ENCODE results near the gene PIGO. TPM values are rescaled to one million over a fixed set of nuclear protein-coding genes. Genes with fewer than 3 reads are reported as not detected.

The PIGO gene
- total and polyA plus RNA-seq, 9 of the 15 experiments (the other 6 are each of a cell fraction or from before 2014, with no cell fraction given): 5.4 to 13.7 (median 9.7) TPM

- peak in 1 of 2 experiments; percentile 86; a peak in 2 of 4 replicates for TF ChIP-seq BCLAF1 (IDR thresholded peaks at IDR 0.05; ENCODE audit: borderline replicate concordance in 1 of 2, control insufficient read depth in 1 of 2, low read depth in 2 of 2, low read length in 1 of 2)
- no peak for TF ChIP-seq KAT7 (CRISPR knock-in tag; IDR thresholded peaks at IDR 0.05; ENCODE audit: borderline replicate concordance)
- no peak for TF ChIP-seq PHB2 (IDR thresholded peaks at IDR 0.05; ENCODE audit: low read depth)
- TF ChIP-seq POLR2G (IDR thresholded peaks at IDR 0.05; ENCODE audit: low read depth, low read length): peak; percentile 94
- TF ChIP-seq NCOA1 (IDR thresholded peaks at IDR 0.05; ENCODE audit: low read depth): peak; percentile 97
- peak; percentile 56; the same call in 1 of the 2 replicates for TF ChIP-seq POLR2AphosphoS5 (IDR thresholded peaks at IDR 0.05; ENCODE audit: control insufficient read depth, insufficient read depth, low read depth, low read length)
- TF ChIP-seq SPI1 (IDR thresholded peaks at IDR 0.05; ENCODE audit: borderline replicate concordance, low read depth, low read length): 0 out of 2 replicates have a peak, but pooled peaks have one; percentile 30
- TF ChIP-seq SP1 (CRISPR knock-in tag; IDR thresholded peaks at IDR 0.05): peak; percentile 63
- peak in 1 of 2 experiments; percentile 66; a peak in 1 of 4 replicates for TF ChIP-seq ARNT (IDR thresholded peaks at IDR 0.05)
- 0 out of 2 replicates have a peak, but pooled peaks have one; percentile 18 for TF ChIP-seq DPF2 (IDR thresholded peaks at IDR 0.05)
- TF ChIP-seq NFIC (IDR thresholded peaks at IDR 0.05): peak; percentile 43; the same call in 1 of the 2 replicates
- TF ChIP-seq POU5F1 (IDR thresholded peaks at IDR 0.05; ENCODE audit: borderline replicate concordance, low read depth, low read length, partially characterized antibody): peak; percentile 35
- TF ChIP-seq HBP1 (CRISPR knock-in tag; IDR thresholded peaks at IDR 0.05): no peak
- TF ChIP-seq SNRNP70 (optimal IDR thresholded peaks at IDR 0.05; ENCODE audit: low read depth, low read length): no peak
- peak; percentile 72 for TF ChIP-seq SUPT5H (IDR thresholded peaks at IDR 0.05)
- no peak for TF ChIP-seq ZNF395 (CRISPR knock-in tag; IDR thresholded peaks at IDR 0.05)
- TF ChIP-seq, protein P1, sequence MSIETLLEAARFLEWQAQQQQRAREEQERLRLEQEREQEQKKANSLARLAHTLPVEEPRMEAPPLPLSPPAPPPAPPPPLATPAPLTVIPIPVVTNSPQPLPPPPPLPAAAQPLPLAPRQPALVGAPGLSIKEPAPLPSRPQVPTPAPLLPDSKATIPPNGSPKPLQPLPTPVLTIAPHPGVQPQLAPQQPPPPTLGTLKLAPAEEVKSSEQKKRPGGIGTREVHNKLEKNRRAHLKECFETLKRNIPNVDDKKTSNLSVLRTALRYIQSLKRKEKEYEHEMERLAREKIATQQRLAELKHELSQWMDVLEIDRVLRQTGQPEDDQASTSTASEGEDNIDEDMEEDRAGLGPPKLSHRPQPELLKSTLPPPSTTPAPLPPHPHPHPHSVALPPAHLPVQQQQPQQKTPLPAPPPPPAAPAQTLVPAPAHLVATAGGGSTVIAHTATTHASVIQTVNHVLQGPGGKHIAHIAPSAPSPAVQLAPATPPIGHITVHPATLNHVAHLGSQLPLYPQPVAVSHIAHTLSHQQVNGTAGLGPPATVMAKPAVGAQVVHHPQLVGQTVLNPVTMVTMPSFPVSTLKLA (conservative IDR thresholded peaks at IDR 0.05): peak; percentile 67 to 86; a peak in 3 of 4 replicates
- 0 out of 2 replicates have a peak, but pooled peaks have one; percentile 35 for TF ChIP-seq HDAC2 (IDR thresholded peaks at IDR 0.05)
- peak; percentile 66; the same call in 1 of the 2 replicates for TF ChIP-seq FOXJ2 (tag; IDR thresholded peaks at IDR 0.05)
Measured at GRCh38 chr9:35102769-35103659, 6.6 kb upstream of the PIGO start, which contains the start of gene STOML2 (continued).

Data from K562 (cell line).